ENCODE data around the gene ALOX12B. TPM values are rescaled to one million over a fixed set of nuclear protein-coding genes. Genes with fewer than 3 reads are reported as not detected.

Gene ALOX12B
- total RNA-seq, 2 experiments from 2014 or later, result 0.20 to 0.38 TPM

Other genes starting within 250 kb of the ALOX12B start
- 1 to 10 TPM in 1 of 2 experiments, under 1 TPM in 1; 0.78 to 1.5 TPM for gene TMEM88, start 232.7 kb downstream of the ALOX12B start, total RNA-seq
- gene NAA38, start 230.2 kb downstream of the ALOX12B start, total RNA-seq, result 10 to 100 TPM; 69.8 to 76.9 TPM
- 1 to 10 TPM; 5.3 to 7.5 TPM for gene CYB5D1, start 229.7 kb downstream of the ALOX12B start, total RNA-seq
- gene CHD3, start 198.9 kb downstream of the ALOX12B start, total RNA-seq, result 100 to 1,000 TPM; 127 to 131 TPM
- 1 to 10 TPM; 3.6 to 3.7 TPM for gene RNF227, start 171.4 kb downstream of the ALOX12B start, total RNA-seq
- gene KCNAB3, start 157.9 kb downstream of the ALOX12B start, total RNA-seq, result 1 to 10 TPM; 7.7 to 8.4 TPM
- 100 to 1,000 TPM; 238 to 244 TPM for gene TRAPPC1, start 155.8 kb downstream of the ALOX12B start, total RNA-seq
- gene CNTROB, start 155.5 kb downstream of the ALOX12B start, total RNA-seq, result 10 to 100 TPM; 58.8 to 64.6 TPM
- not detected for gene GUCY2D, start 85.1 kb downstream of the ALOX12B start, total RNA-seq
- gene ALOX15B, start 48.7 kb downstream of the ALOX12B start, total RNA-seq, result not detected
- not detected for gene ALOXE3, start 30.8 kb upstream of the ALOX12B start, total RNA-seq
- gene HES7, start 36.4 kb upstream of the ALOX12B start, total RNA-seq, result 1 to 10 TPM; 1.4 to 1.5 TPM
- 10 to 100 TPM; 53.5 to 56.6 TPM for gene PER1, start 64.7 kb upstream of the ALOX12B start, total RNA-seq
- 10 to 100 TPM; 75.2 to 79.1 TPM for gene VAMP2, start 75.2 kb upstream of the ALOX12B start, total RNA-seq
- 10 to 100 TPM; 49.7 to 53.9 TPM for gene TMEM107, start 88.7 kb upstream of the ALOX12B start, total RNA-seq
- 10 to 100 TPM; 16.3 to 17.0 TPM for gene BORCS6, start 102.5 kb upstream of the ALOX12B start, total RNA-seq
- 100 to 1,000 TPM; 160 to 167 TPM for gene AURKB, start 122.9 kb upstream of the ALOX12B start, total RNA-seq
- 100 to 1,000 TPM; 116 to 120 TPM for gene CTC1, start 160.3 kb upstream of the ALOX12B start, total RNA-seq
- gene PFAS, start 161.6 kb upstream of the ALOX12B start, total RNA-seq, result 10 to 100 TPM; 43.6 to 45.9 TPM
- gene RANGRF, start 201.0 kb upstream of the ALOX12B start, total RNA-seq, result 10 to 100 TPM; 45.4 to 49.4 TPM
- 10 to 100 TPM; 11.8 to 12.0 TPM for gene SLC25A35, start 207.7 kb upstream of the ALOX12B start, total RNA-seq
- not detected for gene ARHGEF15, start 222.5 kb upstream of the ALOX12B start, total RNA-seq

All from activated CD4-positive, alpha-beta memory T cell treated with anti-CD3 and anti-CD28 coated beads, Interleukin-2, amount 10 ng/mL, durations not matched to agents 7 days and 5 days (primary cell).